Measurements from ENCODE around the gene MYO7B.

The MYO7B gene

GRCh38 chr2:127643439-127644065 lies 108.1 kb downstream of the MYO7B start:
- no peak for TF ChIP-seq ZNF274 (IDR thresholded peaks at IDR 0.05; ENCODE audit: low read depth, low read length)
- H3K4me3 ChIP-seq (ENCODE audit: low read length), result no peak overlapping the region

- TF ChIP-seq ZNF274 (IDR thresholded peaks at IDR 0.05; ENCODE audit: low read depth, low read length), result no peak
Observed at GRCh38 chr2:127644066-127645025, 108.9 kb downstream of the MYO7B start.

GRCh38 chr2:127645026-127645394 lies 109.5 kb downstream of the MYO7B start:
- no peak for TF ChIP-seq ZNF274 (IDR thresholded peaks at IDR 0.05; ENCODE audit: low read depth, low read length)

More at GRCh38 chr2:127644066-127645025, 108.9 kb downstream of the MYO7B start:
- no peak overlapping the region for H3K4me3 ChIP-seq (ENCODE audit: low read length)

GRCh38 chr2:127645395-127646291 lies 110.2 kb downstream of the MYO7B start, which contains the start of gene GPR17:
Gene GPR17 (plus strand): TSS chr2:127646153. CDS start chr2:127650736, 4,583 bp downstream.
- no peak for TF ChIP-seq ZNF274 (IDR thresholded peaks at IDR 0.05; ENCODE audit: low read depth, low read length)
- no peak within 1 kb of the TSS for H3K4me3 ChIP-seq (ENCODE audit: low read length)

More at GRCh38 chr2:127645026-127645394, 109.5 kb downstream of the MYO7B start:
- no peak overlapping the region for H3K4me3 ChIP-seq (ENCODE audit: low read length)

GRCh38 chr2:127646487-127647241 lies 111.2 kb downstream of the MYO7B start:
- no peak for TF ChIP-seq ZNF274 (IDR thresholded peaks at IDR 0.05; ENCODE audit: low read depth, low read length)
- no peak overlapping the region for H3K4me3 ChIP-seq (ENCODE audit: low read length)

- no peak overlapping the region for H3K4me3 ChIP-seq (ENCODE audit: low read length)
- no peak for TF ChIP-seq ZNF274 (IDR thresholded peaks at IDR 0.05; ENCODE audit: low read depth, low read length)
Observed at GRCh38 chr2:127647242-127648190, 112.0 kb downstream of the MYO7B start.

GRCh38 chr2:127648321-127648720 lies 112.8 kb downstream of the MYO7B start:
- no peak overlapping the region for H3K4me3 ChIP-seq (ENCODE audit: low read length)
- TF ChIP-seq ZNF274 (IDR thresholded peaks at IDR 0.05; ENCODE audit: low read depth, low read length), result no peak

- H3K4me3 ChIP-seq (ENCODE audit: low read length), result no peak overlapping the region
- no peak for TF ChIP-seq ZNF274 (IDR thresholded peaks at IDR 0.05; ENCODE audit: low read depth, low read length)
Observed at GRCh38 chr2:127649100-127649611, 113.7 kb downstream of the MYO7B start.

- no peak overlapping the region for H3K4me3 ChIP-seq (ENCODE audit: low read length)
- no peak for TF ChIP-seq ZNF274 (IDR thresholded peaks at IDR 0.05; ENCODE audit: low read depth, low read length)
Observed at GRCh38 chr2:127649684-127650040, 114.2 kb downstream of the MYO7B start.

GRCh38 chr2:127650041-127650784 lies 114.7 kb downstream of the MYO7B start:
- TF ChIP-seq ZNF274 (IDR thresholded peaks at IDR 0.05; ENCODE audit: low read depth, low read length), result no peak
- H3K4me3 ChIP-seq (ENCODE audit: low read length), result no peak overlapping the region

GRCh38 chr2:127650785-127651380 lies 115.4 kb downstream of the MYO7B start:
- H3K4me3 ChIP-seq (ENCODE audit: low read length), result no peak overlapping the region
- TF ChIP-seq ZNF274 (IDR thresholded peaks at IDR 0.05; ENCODE audit: low read depth, low read length), result no peak
